Dendritic cell treated with granulocyte-macrophage colony-stimulating factor and Interleukin-4, amounts not matched to agents 40 ng/mL and 50 ng/mL, for 4 days (primary cell): ENCODE measurements around the gene PGBD5.

Experiments
- H3K27ac Mint-ChIP-seq: one replicate; pipeline ENCODE4 v1.8.0; 2022; ENCODE audit warnings: mild to moderate bottlenecking, mixed read lengths
- H3K27me3 Mint-ChIP-seq: one replicate; pipeline ENCODE4 v1.8.0; 2022; ENCODE audit warnings: mild to moderate bottlenecking, mixed read lengths
- H3K36me3 Mint-ChIP-seq: one replicate; pipeline ENCODE4 v1.8.0; 2022; ENCODE audit warnings: low read depth, mixed read lengths
- H3K4me1 Mint-ChIP-seq: one replicate; pipeline ENCODE4 v1.8.0; 2022; ENCODE audit warnings: low read depth, mixed read lengths
- H3K4me3 Mint-ChIP-seq: one replicate; pipeline ENCODE4 v1.8.0; 2022; ENCODE audit warnings: mild to moderate bottlenecking, moderate library complexity, mixed read lengths
- H3K9me3 Mint-ChIP-seq: one replicate; pipeline ENCODE4 v1.8.0; 2022; ENCODE audit warnings: mixed read lengths
- intact Hi-C: fragments of 100-400 bp; cut with micrococcal nuclease; formaldehyde crosslinking; loops from one replicate; pipeline ENCODE4 v1.15.0; 2022

The PGBD5 gene

GRCh38 chr1:230274254-230274653 lies 151.9 kb downstream of the PGBD5 start:
- Mint-ChIP-seq H3K27me3 (no peaks in the 10 kb centered on the region), H3K36me3 (peaks cover 50% of the 10 kb centered on the region), H3K27ac (no peak overlapping the region), H3K4me3 (no peak overlapping the region), H3K9me3 (no peaks in the 10 kb centered on the region), H3K4me1 (peaks cover 16% of the 10 kb centered on the region)
- intact Hi-C loops, result no loop called here

- Mint-ChIP-seq H3K27me3 (no peaks in the 10 kb centered on the region), H3K36me3 (peaks cover 40% of the 10 kb centered on the region), H3K4me3 (no peak overlapping the region), H3K27ac (no peak overlapping the region), H3K4me1 (peaks cover 21% of the 10 kb centered on the region), H3K9me3 (no peaks in the 10 kb centered on the region)
- intact Hi-C loops, result no loop called here
Measured at GRCh38 chr1:230273141-230273710, 152.9 kb downstream of the PGBD5 start.

DNA sequence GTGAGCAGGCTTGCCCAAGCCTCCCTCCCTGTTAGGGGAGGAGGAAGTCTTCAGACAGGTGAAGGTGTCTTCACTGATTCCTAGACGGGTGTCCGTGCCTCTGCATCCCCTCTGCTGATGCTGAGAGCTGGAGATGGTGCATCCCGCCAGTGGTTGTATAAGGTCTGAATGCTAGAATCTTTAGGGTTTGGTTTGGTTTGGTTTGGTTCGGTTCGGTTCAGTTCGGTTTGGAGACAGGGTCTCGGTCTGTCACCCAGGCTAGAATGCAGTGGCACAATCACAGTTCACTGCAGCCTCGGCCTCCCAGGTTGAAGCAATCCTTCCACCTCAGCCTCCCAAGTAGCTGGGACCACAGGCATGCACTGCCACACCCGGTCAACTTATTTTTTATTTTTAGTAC lies 153.6 kb downstream of the PGBD5 start:
- no peaks in the 10 kb centered on the region for H3K27me3 Mint-ChIP-seq
- H3K9me3 Mint-ChIP-seq, result no peaks in the 10 kb centered on the region
- H3K27ac Mint-ChIP-seq, result no peak overlapping the region
- no peak overlapping the region for H3K4me3 Mint-ChIP-seq
- intact Hi-C loops, result no loop called here
- H3K4me1 Mint-ChIP-seq, result peaks cover 21% of the 10 kb centered on the region
- H3K36me3 Mint-ChIP-seq, result peaks cover 37% of the 10 kb centered on the region

DNA sequence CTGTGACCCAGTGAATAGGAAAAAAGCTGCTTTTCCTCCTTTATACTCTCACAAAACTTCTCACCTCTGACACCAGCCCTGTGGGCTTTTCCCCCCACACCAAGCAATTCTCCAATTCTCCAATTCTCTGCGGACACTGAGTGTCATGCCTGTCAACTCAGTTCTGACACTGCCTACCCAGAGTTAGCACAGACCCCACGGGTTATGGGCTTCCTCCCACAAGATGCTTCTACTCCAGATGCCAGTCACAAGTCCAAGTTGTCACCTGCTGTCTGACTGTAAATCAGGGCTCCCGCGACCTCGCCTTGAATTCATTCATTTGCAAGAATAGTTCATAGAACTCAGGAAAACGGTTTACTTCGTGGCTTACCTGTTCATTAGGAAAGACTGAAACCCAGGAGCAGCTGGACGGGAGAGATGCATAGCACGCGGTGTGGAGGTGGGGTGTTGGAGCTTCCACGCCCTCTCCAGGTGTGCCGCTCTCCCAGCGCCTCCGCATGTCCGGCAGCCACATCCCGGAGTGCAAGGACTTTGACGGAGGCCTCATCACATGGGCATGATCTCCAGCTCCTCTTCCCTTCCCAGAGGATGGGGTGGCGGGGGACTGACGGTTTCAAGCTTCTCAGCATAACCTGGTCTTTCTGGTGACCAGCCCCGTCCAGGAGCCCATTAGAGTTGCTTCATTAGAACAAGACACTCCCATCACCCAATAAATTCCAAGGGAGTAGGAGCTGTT lies 154.7 kb downstream of the PGBD5 start:
- Mint-ChIP-seq H3K27me3 (no peaks in the 10 kb centered on the region), H3K9me3 (no peaks in the 10 kb centered on the region), H3K4me1 (peaks cover 21% of the 10 kb centered on the region), H3K4me3 (no peak overlapping the region), H3K36me3 (peaks cover 37% of the 10 kb centered on the region), H3K27ac (no peak overlapping the region)
- intact Hi-C loops, result no loop called here

GRCh38 chr1:230270559-230271281 lies 155.4 kb downstream of the PGBD5 start:
- Mint-ChIP-seq H3K4me3 (no peak overlapping the region), H3K27me3 (no peaks in the 10 kb centered on the region), H3K36me3 (peaks cover 40% of the 10 kb centered on the region), H3K9me3 (no peaks in the 10 kb centered on the region), H3K27ac (no peak overlapping the region), H3K4me1 (peaks cover 21% of the 10 kb centered on the region)
- intact Hi-C loops, result no loop called here

DNA sequence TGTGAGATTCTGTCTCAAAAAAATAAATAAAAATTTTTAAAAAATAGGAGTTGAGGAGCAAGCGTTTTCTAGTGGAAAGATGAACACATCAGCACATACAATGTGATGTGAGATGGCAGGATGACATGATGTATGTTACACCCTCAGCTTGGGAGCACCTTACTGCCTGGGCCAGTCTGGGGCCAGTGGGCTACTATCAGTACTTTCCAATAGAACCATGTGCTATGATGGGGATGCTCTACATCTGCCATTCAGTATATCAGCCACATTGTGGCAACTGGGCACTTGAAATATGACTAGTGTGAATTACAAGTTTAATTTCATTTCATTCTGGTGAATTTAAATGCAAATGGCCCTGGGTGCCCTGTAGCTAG lies 156.0 kb downstream of the PGBD5 start:
- no peak overlapping the region for H3K4me3 Mint-ChIP-seq
- H3K27me3 Mint-ChIP-seq, result no peaks in the 10 kb centered on the region
- H3K4me1 Mint-ChIP-seq, result peaks cover 21% of the 10 kb centered on the region
- H3K36me3 Mint-ChIP-seq, result peaks cover 46% of the 10 kb centered on the region
- intact Hi-C loops, result no loop called here
- no peaks in the 10 kb centered on the region for H3K9me3 Mint-ChIP-seq
- no peak overlapping the region for H3K27ac Mint-ChIP-seq

- H3K27ac Mint-ChIP-seq, result no peak overlapping the region
- no peaks in the 10 kb centered on the region for H3K9me3 Mint-ChIP-seq
- peaks cover 11% of the 10 kb centered on the region for H3K4me1 Mint-ChIP-seq
- intact Hi-C loops, result loop anchor here (5.0 to 10.0 kb wide), 2 partner anchors 76 to 184 kb away; no protein-coding TSS in a partner anchor
- H3K27me3 Mint-ChIP-seq, result no peaks in the 10 kb centered on the region
- no peak overlapping the region for H3K4me3 Mint-ChIP-seq
- peaks cover 62% of the 10 kb centered on the region for H3K36me3 Mint-ChIP-seq
Measured at GRCh38 chr1:230268371-230269170, 157.6 kb downstream of the PGBD5 start.

DNA sequence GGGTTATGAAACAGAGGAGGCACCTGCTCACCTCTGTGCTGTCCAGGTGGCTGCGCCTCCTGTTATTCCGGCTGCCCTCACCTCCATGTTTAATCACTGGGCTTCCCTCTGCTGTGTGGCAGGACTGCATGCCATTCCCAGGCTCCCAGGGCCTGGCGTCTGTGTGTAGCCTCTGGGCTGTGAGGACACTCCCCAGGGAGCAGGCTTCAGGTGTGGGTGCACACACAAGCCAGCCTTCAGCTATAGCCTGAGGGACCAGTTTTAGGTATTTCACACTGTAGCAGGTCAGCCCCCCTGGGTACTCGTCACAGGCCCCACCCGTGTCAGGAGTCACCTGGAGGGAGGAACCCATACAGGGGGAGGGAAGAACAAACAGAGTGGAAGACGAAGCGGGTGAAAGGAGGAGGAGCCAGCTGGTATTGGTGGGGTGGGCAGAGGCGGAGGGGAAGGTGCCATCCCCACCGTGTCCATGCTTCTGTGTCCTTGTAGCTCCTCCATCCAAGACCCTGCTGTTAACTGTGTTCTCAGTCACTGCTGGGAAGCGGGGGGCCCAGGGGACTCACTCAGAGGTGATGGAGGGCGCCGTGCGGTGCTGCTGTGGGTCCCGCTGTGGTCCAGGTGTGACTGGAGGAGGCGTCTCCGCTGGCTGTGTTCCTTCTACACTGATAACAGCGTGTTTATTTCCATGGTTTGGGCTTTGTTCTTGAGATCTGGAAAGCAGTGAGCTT lies 158.6 kb downstream of the PGBD5 start:
- H3K4me3 Mint-ChIP-seq, result no peak overlapping the region
- H3K9me3 Mint-ChIP-seq, result no peaks in the 10 kb centered on the region
- intact Hi-C loops, result loop anchor here (5.0 to 10.0 kb wide), 2 partner anchors 75 to 183 kb away; no protein-coding TSS in a partner anchor
- no peaks in the 10 kb centered on the region for H3K27me3 Mint-ChIP-seq
- no peak overlapping the region for H3K27ac Mint-ChIP-seq
- H3K4me1 Mint-ChIP-seq, result peaks cover 5% of the 10 kb centered on the region
- peaks cover 70% of the 10 kb centered on the region for H3K36me3 Mint-ChIP-seq

GRCh38 chr1:230266456-230266855 lies 159.7 kb downstream of the PGBD5 start:
- Mint-ChIP-seq H3K4me1 (peaks cover 5% of the 10 kb centered on the region), H3K27ac (no peak overlapping the region), H3K27me3 (no peaks in the 10 kb centered on the region), H3K4me3 (no peak overlapping the region), H3K36me3 (peaks cover 70% of the 10 kb centered on the region), H3K9me3 (no peaks in the 10 kb centered on the region)
- intact Hi-C loops, result loop anchor here (5.0 to 10.0 kb wide), 2 partner anchors 74 to 182 kb away; no protein-coding TSS in a partner anchor

DNA sequence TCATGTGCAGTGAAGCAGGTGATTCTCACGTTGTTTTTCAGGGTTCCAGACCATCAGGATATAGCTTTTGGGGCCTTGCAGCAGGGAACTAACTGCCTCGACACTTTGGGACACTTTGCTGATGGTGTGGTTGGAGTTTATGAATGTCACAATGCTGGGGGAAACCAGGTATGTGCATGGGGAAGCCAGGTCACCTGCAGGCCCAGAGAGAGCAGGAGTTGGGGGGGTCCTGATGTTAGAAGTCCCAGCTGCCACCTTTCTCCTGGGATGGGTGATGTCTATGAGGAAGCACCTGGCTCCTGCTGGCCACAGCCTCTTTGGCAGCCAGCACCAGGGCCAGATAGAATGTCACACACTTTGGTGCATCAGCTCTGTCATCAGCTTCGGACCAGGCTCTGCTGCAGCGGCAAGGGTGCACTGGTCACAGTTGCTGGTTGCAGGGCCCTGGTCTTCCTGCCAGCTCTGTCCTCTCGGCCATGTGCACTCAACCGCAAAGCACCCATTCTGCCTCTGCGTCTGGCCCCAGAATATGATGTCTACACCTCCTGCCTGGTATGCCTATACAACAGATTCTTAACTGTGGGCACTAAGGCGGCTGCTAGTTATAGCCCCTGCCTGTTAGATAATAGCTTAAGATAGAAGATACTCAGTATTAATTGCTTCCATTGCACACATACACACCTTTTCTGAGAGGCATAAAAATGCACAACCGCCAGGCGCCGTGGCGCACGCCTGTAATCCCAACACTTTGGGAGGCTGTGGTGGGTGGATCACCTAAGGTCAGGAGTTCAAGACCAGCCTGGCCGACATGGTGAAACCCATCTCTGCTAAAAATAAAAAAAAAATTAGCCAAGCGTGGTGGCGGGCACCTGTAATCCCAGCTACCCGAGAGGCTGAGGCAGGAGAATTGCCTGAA lies 160.7 kb downstream of the PGBD5 start:
- intact Hi-C loops, result loop anchor here (5.0 to 10.0 kb wide), 2 partner anchors 73 to 181 kb away; no protein-coding TSS in a partner anchor

More for the DNA sequence above, 160.7 kb downstream of the PGBD5 start:
- H3K27ac Mint-ChIP-seq, result no peak overlapping the region
- H3K36me3 Mint-ChIP-seq, result peaks cover 64% of the 10 kb centered on the region
- no peaks in the 10 kb centered on the region for H3K9me3 Mint-ChIP-seq
- H3K27me3 Mint-ChIP-seq, result no peaks in the 10 kb centered on the region
- peaks cover 10% of the 10 kb centered on the region for H3K4me1 Mint-ChIP-seq
- H3K4me3 Mint-ChIP-seq, result no peak overlapping the region
